ENCODE data around the gene HAUS8.

Gene HAUS8

GRCh38 chr19:17074634-17075034 is 618 bp downstream of the HAUS8 start:
- Histone ChIP-seq H3K27ac (ENCODE audit: low read depth, low read length) (peak overlapping the region; percentile 96), H3K4me3 (ENCODE audit: low read depth, low read length) (peak overlapping the region; percentile 83), H3K27me3 (ENCODE audit: control insufficient read depth, insufficient read depth, low read length) (no peaks in the 10 kb centered on the region), H3K9ac (ENCODE audit: low read depth, low read length) (peak overlapping the region; percentile 90), H3K4me1 (ENCODE audit: control insufficient read depth, insufficient read depth, low read length) (peaks cover 19% of the 10 kb centered on the region; the same call in 1 of the 2 replicates), H3K36me3 (ENCODE audit: control insufficient read depth, insufficient read depth, low read length) (peaks cover 29% of the 10 kb centered on the region), H3K9me3 (ENCODE audit: control insufficient read depth, insufficient read depth, low read length) (no peaks in the 10 kb centered on the region)

GRCh38 chr19:17073869-17074633 is 1.2 kb downstream of the HAUS8 start:
- peaks cover 32% of the 10 kb centered on the region for H3K36me3 ChIP-seq (ENCODE audit: control insufficient read depth, insufficient read depth, low read length)
- no peaks in the 10 kb centered on the region for H3K9me3 ChIP-seq (ENCODE audit: control insufficient read depth, insufficient read depth, low read length)
- peak overlapping the region; percentile 83 for H3K4me3 ChIP-seq (ENCODE audit: low read depth, low read length)
- H3K27ac ChIP-seq (ENCODE audit: low read depth, low read length) = peak overlapping the region; percentile 96
- H3K9ac ChIP-seq (ENCODE audit: low read depth, low read length) = no peak overlapping the region
- H3K27me3 ChIP-seq (ENCODE audit: control insufficient read depth, insufficient read depth, low read length) = no peaks in the 10 kb centered on the region
- peaks cover 14% of the 10 kb centered on the region; the same call in 1 of the 2 replicates for H3K4me1 ChIP-seq (ENCODE audit: control insufficient read depth, insufficient read depth, low read length)

- Histone ChIP-seq H3K4me3 (ENCODE audit: low read depth, low read length) (no peak overlapping the region), H3K9me3 (ENCODE audit: control insufficient read depth, insufficient read depth, low read length) (no peaks in the 10 kb centered on the region), H3K27me3 (ENCODE audit: control insufficient read depth, insufficient read depth, low read length) (no peaks in the 10 kb centered on the region), H3K27ac (ENCODE audit: low read depth, low read length) (no peak overlapping the region), H3K36me3 (ENCODE audit: control insufficient read depth, insufficient read depth, low read length) (peaks cover 54% of the 10 kb centered on the region), H3K4me1 (ENCODE audit: control insufficient read depth, insufficient read depth, low read length) (peaks cover 17% of the 10 kb centered on the region), H3K9ac (ENCODE audit: low read depth, low read length) (no peak overlapping the region)
These were observed 4.3 kb downstream of the HAUS8 start for GRCh38 chr19:17070912-17071311.

- Histone ChIP-seq H3K9ac (ENCODE audit: low read depth, low read length) (no peak overlapping the region), H3K9me3 (ENCODE audit: control insufficient read depth, insufficient read depth, low read length) (no peaks in the 10 kb centered on the region), H3K27me3 (ENCODE audit: control insufficient read depth, insufficient read depth, low read length) (no peaks in the 10 kb centered on the region), H3K36me3 (ENCODE audit: control insufficient read depth, insufficient read depth, low read length) (peaks cover 54% of the 10 kb centered on the region), H3K4me3 (ENCODE audit: low read depth, low read length) (no peak overlapping the region), H3K4me1 (ENCODE audit: control insufficient read depth, insufficient read depth, low read length) (peaks cover 17% of the 10 kb centered on the region), H3K27ac (ENCODE audit: low read depth, low read length) (no peak overlapping the region)
These were observed 4.8 kb downstream of the HAUS8 start for GRCh38 chr19:17070421-17070820.

- Histone ChIP-seq H3K4me3 (ENCODE audit: low read depth, low read length) (no peak overlapping the region), H3K9ac (ENCODE audit: low read depth, low read length) (no peak overlapping the region), H3K4me1 (ENCODE audit: control insufficient read depth, insufficient read depth, low read length) (peaks cover 12% of the 10 kb centered on the region), H3K27me3 (ENCODE audit: control insufficient read depth, insufficient read depth, low read length) (no peaks in the 10 kb centered on the region), H3K9me3 (ENCODE audit: control insufficient read depth, insufficient read depth, low read length) (no peaks in the 10 kb centered on the region), H3K36me3 (ENCODE audit: control insufficient read depth, insufficient read depth, low read length) (peaks cover 56% of the 10 kb centered on the region), H3K27ac (ENCODE audit: low read depth, low read length) (no peak overlapping the region)
These were observed 6.1 kb downstream of the HAUS8 start for GRCh38 chr19:17069193-17069592.

GRCh38 chr19:17063428-17063827 is 11.8 kb downstream of the HAUS8 start:
- peaks cover 61% of the 10 kb centered on the region for H3K36me3 ChIP-seq (ENCODE audit: control insufficient read depth, insufficient read depth, low read length)

GRCh38 chr19:17061691-17062090 is 13.6 kb downstream of the HAUS8 start:
- H3K4me1 ChIP-seq (ENCODE audit: control insufficient read depth, insufficient read depth, low read length) = no peaks in the 10 kb centered on the region
- H3K4me3 ChIP-seq (ENCODE audit: low read depth, low read length) = no peak overlapping the region
- H3K27me3 ChIP-seq (ENCODE audit: control insufficient read depth, insufficient read depth, low read length) = no peaks in the 10 kb centered on the region
- H3K9me3 ChIP-seq (ENCODE audit: control insufficient read depth, insufficient read depth, low read length) = peaks cover 16% of the 10 kb centered on the region
- no peak overlapping the region for H3K27ac ChIP-seq (ENCODE audit: low read depth, low read length)
- no peak overlapping the region for H3K9ac ChIP-seq (ENCODE audit: low read depth, low read length)
- peaks cover 66% of the 10 kb centered on the region for H3K36me3 ChIP-seq (ENCODE audit: control insufficient read depth, insufficient read depth, low read length)

More at GRCh38 chr19:17063428-17063827, 11.8 kb downstream of the HAUS8 start:
- Histone ChIP-seq H3K27me3 (ENCODE audit: control insufficient read depth, insufficient read depth, low read length) (no peaks in the 10 kb centered on the region), H3K4me3 (ENCODE audit: low read depth, low read length) (no peak overlapping the region), H3K4me1 (ENCODE audit: control insufficient read depth, insufficient read depth, low read length) (peaks cover 3% of the 10 kb centered on the region; the same call in 1 of the 2 replicates), H3K9me3 (ENCODE audit: control insufficient read depth, insufficient read depth, low read length) (peaks cover 12% of the 10 kb centered on the region), H3K9ac (ENCODE audit: low read depth, low read length) (no peak overlapping the region), H3K27ac (ENCODE audit: low read depth, low read length) (no peak overlapping the region)

- peaks cover 64% of the 10 kb centered on the region for H3K36me3 ChIP-seq (ENCODE audit: control insufficient read depth, insufficient read depth, low read length)
These were observed 14.0 kb downstream of the HAUS8 start for GRCh38 chr19:17061205-17061604.

GRCh38 chr19:17060802-17061201 is 14.4 kb downstream of the HAUS8 start:
- Histone ChIP-seq H3K4me1 (ENCODE audit: control insufficient read depth, insufficient read depth, low read length) (no peaks in the 10 kb centered on the region), H3K27me3 (ENCODE audit: control insufficient read depth, insufficient read depth, low read length) (no peaks in the 10 kb centered on the region), H3K4me3 (ENCODE audit: low read depth, low read length) (no peak overlapping the region), H3K27ac (ENCODE audit: low read depth, low read length) (no peak overlapping the region), H3K36me3 (ENCODE audit: control insufficient read depth, insufficient read depth, low read length) (peaks cover 65% of the 10 kb centered on the region), H3K9me3 (ENCODE audit: control insufficient read depth, insufficient read depth, low read length) (peaks cover 16% of the 10 kb centered on the region), H3K9ac (ENCODE audit: low read depth, low read length) (no peak overlapping the region)

More at GRCh38 chr19:17061205-17061604, 14.0 kb downstream of the HAUS8 start:
- H3K9ac ChIP-seq (ENCODE audit: low read depth, low read length) = no peak overlapping the region
- no peaks in the 10 kb centered on the region for H3K27me3 ChIP-seq (ENCODE audit: control insufficient read depth, insufficient read depth, low read length)
- no peaks in the 10 kb centered on the region for H3K4me1 ChIP-seq (ENCODE audit: control insufficient read depth, insufficient read depth, low read length)
- peaks cover 16% of the 10 kb centered on the region for H3K9me3 ChIP-seq (ENCODE audit: control insufficient read depth, insufficient read depth, low read length)
- H3K4me3 ChIP-seq (ENCODE audit: low read depth, low read length) = no peak overlapping the region
- no peak overlapping the region for H3K27ac ChIP-seq (ENCODE audit: low read depth, low read length)

GRCh38 chr19:17058236-17058635 is 17.0 kb downstream of the HAUS8 start:
- Histone ChIP-seq H3K9me3 (ENCODE audit: control insufficient read depth, insufficient read depth, low read length) (peaks cover 16% of the 10 kb centered on the region), H3K4me3 (ENCODE audit: low read depth, low read length) (no peak overlapping the region), H3K27ac (ENCODE audit: low read depth, low read length) (no peak overlapping the region), H3K4me1 (ENCODE audit: control insufficient read depth, insufficient read depth, low read length) (no peaks in the 10 kb centered on the region), H3K9ac (ENCODE audit: low read depth, low read length) (no peak overlapping the region), H3K27me3 (ENCODE audit: control insufficient read depth, insufficient read depth, low read length) (no peaks in the 10 kb centered on the region), H3K36me3 (ENCODE audit: control insufficient read depth, insufficient read depth, low read length) (peaks cover 76% of the 10 kb centered on the region)

- Histone ChIP-seq H3K27ac (ENCODE audit: low read depth, low read length) (no peak overlapping the region), H3K27me3 (ENCODE audit: control insufficient read depth, insufficient read depth, low read length) (no peaks in the 10 kb centered on the region), H3K36me3 (ENCODE audit: control insufficient read depth, insufficient read depth, low read length) (peaks cover 79% of the 10 kb centered on the region), H3K9me3 (ENCODE audit: control insufficient read depth, insufficient read depth, low read length) (peaks cover 16% of the 10 kb centered on the region), H3K9ac (ENCODE audit: low read depth, low read length) (no peak overlapping the region), H3K4me3 (ENCODE audit: low read depth, low read length) (no peak overlapping the region), H3K4me1 (ENCODE audit: control insufficient read depth, insufficient read depth, low read length) (no peaks in the 10 kb centered on the region)
These were observed 19.6 kb downstream of the HAUS8 start for GRCh38 chr19:17055636-17056035.
